NK-92 treated with Interleukin-12 subunit alpha and Interleukin-12 subunit beta, amount 100 ng/mL, for 24 hours (cell line): ENCODE results near the gene RNF114.
"Not testable (repeated sequence)": the region's sequence is repeated elsewhere in the genome, so short reads cannot be mapped to it uniquely, and the experiment has no call there.

Source experiments
- DNase-seq: peaks from one replicate; lab custom pipeline; 2025; lab: John Stamatoyannopoulos, UW

RNF114 gene

DNA sequence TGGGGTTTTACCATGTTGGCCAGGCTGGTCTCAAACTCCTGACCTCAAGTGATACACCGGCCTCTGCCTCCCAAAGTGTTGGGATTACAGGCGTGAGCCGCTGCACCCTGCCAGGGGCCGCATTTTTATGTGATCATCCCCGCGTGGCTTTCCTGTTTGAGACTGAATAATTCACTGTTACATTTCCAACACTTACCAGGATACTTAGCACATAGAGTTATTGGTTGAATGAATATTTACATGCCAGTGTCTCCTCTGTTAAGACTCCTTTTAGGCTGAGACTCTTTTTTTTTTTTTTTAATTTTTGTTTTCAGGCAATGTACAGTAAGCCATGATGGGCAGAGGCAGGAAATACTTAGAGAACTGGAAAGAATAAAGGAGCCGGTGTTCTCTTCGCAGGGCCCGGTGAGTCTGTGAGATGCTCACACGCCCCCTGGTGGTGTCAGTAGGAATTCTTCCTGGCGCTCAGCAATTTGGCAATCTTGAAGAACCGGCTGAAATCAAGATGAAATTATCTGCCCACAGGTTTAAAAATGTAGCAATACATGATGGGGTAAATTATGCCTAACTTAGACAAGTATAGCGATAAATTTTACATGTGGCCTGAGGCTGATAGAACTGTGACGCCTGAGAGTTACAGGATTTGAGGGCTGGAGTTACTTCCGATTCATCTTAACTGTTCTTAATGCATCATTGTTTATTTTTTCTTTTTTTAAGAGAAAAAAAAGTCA, 7.6 kb upstream of the RNF114 start:
- DNase-seq, result peak; percentile 50

- no peak for DNase-seq
Measured at GRCh38 chr20:49929142-49929494, 7.1 kb upstream of the RNF114 start.

DNA sequence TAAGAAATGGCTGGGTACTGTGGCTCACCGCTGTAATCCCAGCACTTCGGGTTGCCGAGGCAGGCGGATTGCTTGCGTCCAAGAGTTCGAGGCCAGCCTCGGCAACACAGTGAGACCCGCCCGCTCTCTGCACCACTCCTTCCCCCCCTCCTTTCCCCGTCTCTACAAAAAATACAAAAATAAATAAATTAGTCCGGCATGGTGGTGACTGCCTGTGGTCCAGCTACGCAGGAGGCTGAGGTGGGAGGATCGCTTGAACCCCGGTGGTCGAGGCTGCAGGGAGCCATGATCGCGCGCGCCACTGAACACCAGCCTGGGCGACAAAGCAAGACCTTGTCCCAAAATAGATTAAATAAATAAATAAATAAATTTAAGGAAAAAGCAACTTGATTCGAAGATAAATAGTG, 448 bp upstream of the RNF114 start:
- no peak for DNase-seq

DNA sequence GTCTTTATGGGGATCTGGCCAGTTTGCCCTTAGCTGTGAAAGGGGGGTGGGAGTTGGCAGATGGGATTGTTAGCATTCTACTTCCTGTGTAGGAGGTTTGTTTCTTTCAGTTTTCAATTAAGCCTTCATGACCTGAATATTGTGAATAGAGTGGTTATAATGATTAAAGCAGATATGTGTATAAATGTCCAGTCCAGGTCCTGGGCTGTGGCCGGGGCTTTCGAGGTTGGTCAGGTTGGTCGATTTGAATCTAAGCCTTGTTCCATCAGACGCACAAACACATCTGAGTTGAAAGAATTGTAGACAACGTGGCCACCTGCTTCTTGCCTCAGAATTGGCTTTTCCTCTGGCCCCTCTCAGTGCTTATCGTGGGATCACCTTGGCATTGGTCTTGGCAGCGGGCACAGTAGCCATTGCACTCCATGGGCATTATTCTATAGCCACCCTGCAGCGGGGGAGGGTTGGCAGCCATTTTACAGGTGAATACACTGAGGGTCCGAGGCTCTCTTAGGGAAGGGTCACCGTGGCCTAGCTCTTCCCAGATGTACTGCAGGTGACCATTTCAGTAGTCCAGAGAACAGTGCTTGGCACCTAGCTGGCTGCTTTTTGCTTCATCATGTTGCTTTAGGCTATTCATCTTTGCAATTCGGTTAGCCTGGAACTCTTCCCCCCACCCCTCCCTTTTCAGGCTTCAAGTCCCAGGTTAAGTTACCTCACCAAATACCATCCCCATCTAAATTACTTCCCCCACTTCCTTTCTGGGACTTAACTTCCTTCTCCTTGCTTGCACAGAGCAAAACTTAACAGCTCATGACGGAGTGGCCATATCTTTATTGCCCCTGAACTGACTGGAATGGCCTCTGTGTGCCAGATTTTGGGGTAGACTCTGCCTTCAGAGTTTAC, 1.1 kb downstream of the RNF114 start:
- no peak for DNase-seq

DNA sequence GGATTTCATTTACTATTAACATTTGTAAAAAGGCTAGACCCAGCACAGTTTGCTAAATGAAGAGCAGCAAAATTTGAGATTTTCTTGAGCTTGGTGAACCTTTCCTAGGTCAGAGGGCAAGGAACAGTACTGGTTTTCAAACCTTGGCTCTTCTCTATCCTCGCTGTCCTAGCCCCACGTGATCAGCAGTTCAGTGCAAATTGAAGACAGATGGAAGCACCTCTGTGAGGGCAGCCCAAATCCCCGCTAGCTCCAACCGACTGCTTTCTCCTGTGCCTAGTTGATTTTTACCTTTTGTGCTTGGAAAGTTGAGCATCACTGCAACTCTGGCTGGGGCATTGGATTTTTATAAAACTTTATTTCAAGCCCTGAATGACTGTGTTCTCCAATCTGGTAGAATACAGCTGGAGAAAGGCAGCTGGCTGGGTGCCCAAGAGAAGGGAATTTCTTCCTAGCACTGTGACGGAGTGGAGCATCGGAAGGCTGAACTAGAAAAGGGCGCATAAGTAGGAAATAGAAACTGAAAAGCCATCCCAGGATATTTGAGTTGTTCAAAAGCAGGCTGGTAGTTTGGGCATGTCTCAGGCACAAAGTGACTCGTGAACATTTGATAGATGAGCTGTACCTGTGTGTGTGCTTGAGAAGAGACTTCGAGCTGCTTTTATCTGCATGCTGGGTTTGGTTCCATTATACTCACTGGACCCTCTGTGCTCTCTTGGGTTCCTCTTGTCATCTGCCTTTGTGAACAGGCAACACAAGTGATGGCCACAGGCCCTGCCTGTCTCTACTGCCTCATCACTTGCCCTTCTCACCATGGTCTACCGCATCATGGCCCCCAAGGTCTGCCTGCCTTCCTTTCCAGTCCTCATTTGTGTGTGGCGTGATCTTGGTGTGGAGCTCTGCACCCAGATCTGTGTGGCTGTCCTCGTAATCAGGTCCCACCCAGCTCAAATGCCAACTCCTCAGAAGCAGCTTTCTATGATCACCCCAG, 2.3 kb downstream of the RNF114 start:
- DNase-seq, result no peak

DNA sequence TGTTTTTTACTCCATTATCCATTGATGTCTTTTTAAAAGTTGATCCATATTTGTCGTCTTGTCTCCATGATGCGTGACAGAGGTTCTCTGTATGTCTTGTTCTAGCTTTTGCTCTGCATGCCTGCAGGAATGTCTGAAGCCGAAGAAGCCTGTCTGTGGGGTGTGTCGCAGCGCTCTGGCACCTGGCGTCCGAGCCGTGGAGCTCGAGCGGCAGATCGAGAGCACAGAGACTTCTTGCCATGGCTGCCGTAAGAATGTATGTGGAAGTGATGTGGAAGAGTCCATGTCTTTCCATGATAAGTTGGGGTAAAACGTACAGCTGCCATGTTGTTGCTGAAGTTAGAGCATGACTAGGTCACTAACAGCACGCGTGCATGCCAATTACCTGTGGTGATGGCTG, 5.3 kb downstream of the RNF114 start:
- no peak for DNase-seq

DNA sequence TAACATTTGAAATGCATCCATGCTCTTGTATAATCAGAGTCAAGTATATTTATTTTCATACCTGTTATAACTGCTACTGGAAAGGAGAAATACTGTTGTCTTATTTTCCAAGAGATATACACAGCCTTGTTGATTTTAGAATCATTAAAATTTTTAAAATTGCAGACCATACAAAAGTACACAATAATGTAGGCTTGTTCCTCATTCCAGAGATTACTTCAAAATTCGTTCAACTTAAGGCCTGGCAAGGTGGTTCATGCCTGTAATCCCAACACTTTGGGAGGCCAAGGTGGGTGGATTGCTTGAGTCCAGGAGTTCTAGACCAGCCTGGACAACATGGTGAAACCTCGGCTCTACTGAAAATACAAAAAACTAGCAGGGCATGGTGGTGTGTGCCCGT, 6.1 kb downstream of the RNF114 start:
- no peak for DNase-seq

GRCh38 chr20:49942942-49943341, 6.7 kb downstream of the RNF114 start:
- no peak for DNase-seq

DNA sequence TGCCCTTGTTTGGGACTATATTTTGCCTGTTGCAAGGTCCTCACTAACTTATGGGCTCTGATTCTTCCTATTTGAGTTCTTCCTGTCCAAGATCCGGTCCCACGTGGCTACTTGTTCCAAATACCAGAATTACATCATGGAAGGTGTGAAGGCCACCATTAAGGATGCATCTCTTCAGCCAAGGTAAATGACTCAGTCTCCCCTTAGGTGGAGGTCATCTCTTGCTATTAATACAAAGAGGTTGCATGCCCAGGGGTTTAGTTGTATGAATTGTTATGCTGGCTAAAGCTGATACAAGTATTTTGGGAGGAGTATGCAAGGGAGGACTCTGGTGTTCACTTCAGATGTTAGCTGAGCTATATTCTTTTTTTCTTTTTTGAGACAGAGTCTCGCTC, 9.1 kb downstream of the RNF114 start:
- no peak for DNase-seq

GRCh38 chr20:49945701-49946477, 9.7 kb downstream of the RNF114 start:
- DNase-seq, result no peak

- no peak for DNase-seq
Measured at GRCh38 chr20:49948178-49948577, 12.0 kb downstream of the RNF114 start.

DNA sequence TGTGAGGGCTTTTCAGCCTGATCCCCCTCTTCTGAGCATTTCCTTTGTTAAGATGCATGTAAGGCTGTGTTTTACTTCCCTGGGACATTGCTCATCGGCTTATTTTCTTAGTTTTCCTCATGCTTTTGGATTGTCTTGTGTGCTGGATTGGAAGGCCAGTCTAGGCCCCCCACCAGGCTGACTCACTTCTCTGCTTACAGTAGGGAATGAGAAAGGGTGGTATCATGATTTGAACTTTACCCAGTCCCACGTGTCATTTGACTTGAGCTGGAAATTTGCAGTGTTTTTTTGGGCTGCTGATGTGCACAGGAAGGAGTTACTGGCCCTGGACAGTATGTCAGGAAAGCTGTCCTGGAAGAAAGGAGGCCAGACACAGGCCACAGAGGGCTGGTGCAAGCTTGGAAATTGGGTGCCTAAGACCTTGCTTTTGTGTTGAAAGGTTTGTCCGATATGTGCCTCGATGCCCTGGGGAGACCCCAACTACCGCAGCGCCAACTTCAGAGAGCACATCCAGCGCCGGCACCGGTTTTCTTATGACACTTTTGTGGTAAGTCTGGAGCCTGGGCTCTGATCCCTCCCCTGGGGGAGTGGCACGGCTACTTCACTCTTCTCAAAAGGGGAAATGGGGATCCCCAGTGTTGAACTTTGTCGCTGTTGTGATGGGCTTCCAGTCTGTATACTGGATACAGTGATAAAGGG, 12.8 kb downstream of the RNF114 start:
- DNase-seq, result no peak

- DNase-seq, result no peak
Measured at GRCh38 chr20:49951151-49951550, 15.0 kb downstream of the RNF114 start.

DNA sequence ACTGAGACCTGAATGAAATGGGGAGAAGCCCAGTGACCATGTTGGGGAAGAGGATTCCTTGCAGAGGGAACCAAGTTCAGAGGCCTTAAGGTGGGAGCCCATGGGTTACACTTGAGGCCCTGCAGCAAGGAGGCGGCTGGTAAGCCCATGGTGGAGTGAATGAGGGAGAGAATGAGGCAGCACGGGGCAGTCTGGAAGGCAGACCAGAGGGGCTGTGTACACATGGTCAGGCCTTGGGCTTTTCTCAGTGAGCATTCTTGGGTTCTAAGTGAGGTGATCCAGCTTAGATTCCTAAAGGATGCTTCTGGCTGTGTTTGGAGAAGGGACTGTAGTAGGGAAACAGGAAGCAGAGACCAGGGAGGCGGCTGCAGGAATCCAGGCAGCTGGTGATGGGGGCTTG, 19.0 kb downstream of the RNF114 start:
- no peak for DNase-seq

DNA sequence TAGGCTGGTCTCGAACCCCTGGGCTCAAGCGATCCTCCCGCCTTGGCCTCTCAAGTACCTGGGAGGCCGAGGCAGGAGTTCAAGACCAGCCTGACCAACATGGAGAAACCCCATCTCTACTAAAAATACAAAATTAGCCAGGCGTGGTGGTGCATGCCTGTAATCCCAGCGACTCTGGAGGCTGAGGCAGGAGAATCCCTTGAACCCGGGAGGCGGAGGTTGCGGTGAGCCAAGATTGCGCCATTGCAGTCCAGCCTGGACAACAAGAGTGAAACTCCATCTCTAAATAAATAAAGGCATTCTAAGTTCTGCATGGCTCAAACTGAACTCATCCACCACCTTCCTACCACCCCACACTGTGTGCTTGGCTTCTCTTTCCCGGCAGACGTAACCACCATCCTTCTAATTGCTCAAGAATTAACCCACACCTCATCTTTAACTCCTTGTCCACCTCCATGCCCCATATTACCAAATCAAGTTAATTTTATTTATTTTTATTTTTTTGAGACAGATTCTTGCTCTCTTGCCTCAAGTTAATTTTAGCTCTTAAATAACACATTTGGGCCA, 19.7 kb downstream of the RNF114 start:
- not testable (repeated sequence) for DNase-seq

- no peak for DNase-seq
Measured at GRCh38 chr20:49956689-49957088, 20.5 kb downstream of the RNF114 start.

DNA sequence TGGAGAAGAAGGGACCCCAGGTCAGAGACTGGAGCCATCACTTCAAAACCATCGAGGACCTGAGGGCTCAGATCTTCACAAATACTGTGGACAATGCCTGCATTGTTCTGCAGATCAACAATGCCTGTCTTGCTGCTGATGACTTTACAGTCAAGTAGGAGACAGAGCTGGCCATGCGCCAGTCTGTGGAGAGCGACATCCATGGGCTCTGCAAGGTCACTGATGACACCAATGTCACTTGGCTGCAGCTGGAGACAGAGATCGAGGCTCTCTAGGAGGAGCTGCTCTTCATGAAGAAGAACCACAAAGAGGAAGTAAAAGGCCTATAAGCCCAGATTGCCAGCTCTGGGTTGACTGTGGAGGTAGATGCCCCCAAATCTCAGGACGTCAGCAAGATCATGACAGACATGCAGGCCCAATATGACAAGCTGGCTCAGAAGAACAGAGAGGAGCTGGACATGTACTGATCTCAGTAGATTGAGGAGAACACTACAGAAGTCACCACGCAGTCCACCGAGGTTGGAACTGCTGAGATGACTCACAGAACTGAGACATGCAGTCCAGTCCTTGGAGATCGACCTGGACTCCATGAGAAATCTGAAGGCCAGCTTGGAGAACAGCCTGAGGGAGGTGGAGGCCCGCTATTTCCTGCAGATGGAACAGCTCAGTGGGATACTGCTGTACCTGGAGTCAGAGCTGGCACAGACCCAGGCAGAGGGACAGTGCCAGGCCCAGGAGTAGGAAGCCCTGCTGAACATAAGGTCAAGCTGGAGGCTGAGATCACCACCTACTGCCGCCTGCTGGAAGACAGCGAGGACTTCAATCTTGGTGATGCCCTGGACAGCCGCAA, 21.1 kb downstream of the RNF114 start:
- DNase-seq, result not testable (repeated sequence)

GRCh38 chr20:49961413-49961812, 25.2 kb downstream of the RNF114 start:
- no peak for DNase-seq

- DNase-seq, result no peak
Measured at GRCh38 chr20:49964964-49965780, 29.0 kb downstream of the RNF114 start.
